B cell (primary cell): Measurements from ENCODE around the gene SYNDIG1L. TPM values are rescaled to one million over a fixed set of nuclear protein-coding genes. Genes with fewer than 3 reads are reported as not detected.

Experiments used
- ATAC-seq: fragments of 200-7000 bp; cut with Tn5 transposase; one replicate; pipeline ENCODE4 v1.10.0; 2021; ENCODE audit warnings: low read depth, mild to moderate bottlenecking, moderate number of reproducible peaks, moderate library complexity
- CTCF ChIA-PET: fragments of 350-600 bp; sonication (Branson Sonifier 250); formaldehyde crosslinking; loops from one replicate; lab custom pipeline; 2021; ENCODE audit warnings: antibody characterized with exemption, inconsistent platforms; lab: Charles Lee
- POLR2A ChIA-PET: fragments of 350-600 bp; sonication (Branson Sonifier 250); formaldehyde crosslinking; loops from one replicate; lab custom pipeline; 2021; ENCODE audit warnings: antibody characterized with exemption; lab: Charles Lee
- DNase-seq: peaks from one replicate; pipeline ENCODE4 v3.0.0; 2013
- H2AFZ ChIP-seq: 2 replicates; pipeline ENCODE4 v1.6.1; 2012; ENCODE audit warnings: mild to moderate bottlenecking, low read depth, low read length; ENCODE audit not compliant: insufficient read depth, poor library complexity, severe bottlenecking
- H3K27ac ChIP-seq, 2 donors: 1 replicate in 1 of 2; 2 replicates in 1 of 2; pipeline ENCODE4 v1.5.1; 2012 to 2013; ENCODE audit warnings: low read length in 2 of 2, mild to moderate bottlenecking in 2 of 2, moderate library complexity in 1 of 2
- H3K27me3 ChIP-seq, 4 experiments: fragments of 200-600 bp in 1 of 4; sonication (generic) in 1 of 4; replicated peaks in 1 of 4; 1 replicate in 2 of 4; 2 replicates in 2 of 4; pipeline versions ENCODE4 v1.6.1 to v1.7.0; 2013 to 2016; ENCODE audit warnings: low read length in 3 of 4, mild to moderate bottlenecking in 2 of 4, mixed read lengths in 1 of 4, moderate library complexity in 1 of 4; ENCODE audit not compliant: insufficient read depth in 4 of 4, control insufficient read depth in 3 of 4; ENCODE audit errors: control extremely low read depth in 1 of 4
- H3K36me3 ChIP-seq, 2 experiments: replicated peaks in 1 of 2; 1 replicate in 1 of 2; 2 replicates in 1 of 2; pipeline versions ENCODE4 v1.6.1 to v1.7.1; 2013; ENCODE audit warnings: low read length in 1 of 2; ENCODE audit not compliant: insufficient read depth in 2 of 2, control insufficient read depth in 1 of 2; ENCODE audit errors: control extremely low read depth in 1 of 2, extremely low read depth in 1 of 2
- H3K4me1 ChIP-seq, 2 donors: fragments of 200-600 bp in 1 of 2; sonication (generic) in 1 of 2; 1 replicate in 1 of 2; 2 replicates in 1 of 2; pipeline versions ENCODE4 v1.5.1 to v1.6.1; 2013 to 2017; ENCODE audit warnings: low read length in 2 of 2; ENCODE audit not compliant: control insufficient read depth in 2 of 2, insufficient read depth in 2 of 2
- H3K4me2 ChIP-seq: replicated peaks from 2 replicates; pipeline ENCODE3; 2012; ENCODE audit warnings: mild to moderate bottlenecking, low read depth, low read length; ENCODE audit not compliant: poor library complexity, severe bottlenecking
- H3K4me3 ChIP-seq, 5 experiments: fragments of 200-600 bp in 1 of 5; sonication (generic) in 1 of 5; 1 replicate in 3 of 5; 2 replicates in 2 of 5; pipeline versions ENCODE4 v1.5.1 to v1.7.0; 2011 to 2016; ENCODE audit warnings: low read length in 4 of 5, mild to moderate bottlenecking in 4 of 5, low read depth in 2 of 5, control low read depth in 1 of 5, moderate library complexity in 1 of 5; ENCODE audit not compliant: insufficient read depth in 1 of 5; ENCODE audit errors: control extremely low read depth in 1 of 5, extremely low read depth in 1 of 5
- H3K79me2 ChIP-seq: fragments of 200-600 bp; sonication (generic); one replicate; pipeline ENCODE4 v1.6.0; 2016; ENCODE audit warnings: low read length; ENCODE audit not compliant: control insufficient read depth, insufficient read depth
- H3K9ac ChIP-seq: fragments of 200-600 bp; sonication (generic); 2 replicates; pipeline ENCODE4 v1.6.1; 2017; ENCODE audit warnings: mild to moderate bottlenecking, low read length, moderate library complexity
- H3K9me3 ChIP-seq, 3 donors: one replicate each; pipeline versions ENCODE4 v1.6.1 to v1.7.1; 2013; ENCODE audit warnings: low read length in 2 of 3; ENCODE audit not compliant: control insufficient read depth in 2 of 3, insufficient read depth in 1 of 3; ENCODE audit errors: control extremely low read depth in 1 of 3
- H4K20me1 ChIP-seq: 2 replicates; pipeline ENCODE4 v1.6.0; 2012; ENCODE audit warnings: mild to moderate bottlenecking, low read length; ENCODE audit not compliant: insufficient read depth, control insufficient read depth, poor library complexity, severe bottlenecking
- H3K27ac Mint-ChIP-seq: one replicate; pipeline ENCODE4 v1.8.0; 2021; ENCODE audit warnings: mixed read lengths
- H3K27me3 Mint-ChIP-seq: one replicate; pipeline ENCODE4 v1.8.0; 2021; ENCODE audit warnings: mixed read lengths
- H3K4me1 Mint-ChIP-seq: one replicate; pipeline ENCODE4 v1.8.0; 2021; ENCODE audit warnings: mixed read lengths
- H3K4me3 Mint-ChIP-seq: one replicate; pipeline ENCODE4 v1.8.0; 2021; ENCODE audit warnings: mixed read lengths
- H3K9me3 Mint-ChIP-seq: one replicate; pipeline ENCODE4 v1.8.0; 2022; ENCODE audit warnings: mixed read lengths; ENCODE audit not compliant: insufficient read depth
- EZH2 ChIP-seq: IDR thresholded peaks from 2 replicates; pipeline ENCODE4 v1.6.1; 2012; ENCODE audit warnings: borderline replicate concordance, low read depth, mild to moderate bottlenecking, moderate library complexity, low read length; ENCODE audit not compliant: insufficient read depth, poor library complexity, severe bottlenecking
- WGBS: methylation state at CpG from one replicate; pipeline ENCODE4 v1.1.5; 2013; ENCODE audit warnings: missing lambda C conversion rate; ENCODE audit not compliant: insufficient coverage; 5-methylcytosine and 5-hydroxymethylcytosine counted together
- intact Hi-C: fragments of 100-400 bp; cut with micrococcal nuclease; formaldehyde crosslinking; loops from one replicate; pipeline ENCODE4 v1.10.0; 2022
- polyA plus RNA-seq: library from polyadenylated mRNA; depleted of rRNA; stranded (reverse); fragments of >200 nt; gene quantifications from 2 replicates; pipeline ENCODE4 v1.2.3, GENCODE V29; 2012
- total RNA-seq, 2 donors: library from RNA; stranded (reverse); fragments of 120-200 nt in 1 of 2; gene quantifications; 1 replicate in 1 of 2; 2 replicates in 1 of 2; pipeline versions ENCODE4 v1.2.3 to v1.2.4, GENCODE V29; 2013 to 2022
- TF ChIP-seq, protein P1 (sequence below): fragments of 200-600 bp; IDR thresholded peaks from one replicate; pipeline ENCODE4 v1.8.0; 2022; ENCODE audit warnings: antibody characterized with exemption, mild to moderate bottlenecking

The SYNDIG1L gene
- total and polyA plus RNA-seq, 2 donors (not counting 1 experiment from before 2014, with no cell fraction given): 0.16 TPM; not detected in 1

GRCh38 chr14:74441113-74441512, 15.1 kb upstream of the SYNDIG1L start:
- POLR2A ChIA-PET: no interaction called here
- WGBS: 100% methylated on average over 1 of the region's 3 CpGs
- H3K27ac Mint-ChIP-seq: no peak overlapping the region

DNA sequence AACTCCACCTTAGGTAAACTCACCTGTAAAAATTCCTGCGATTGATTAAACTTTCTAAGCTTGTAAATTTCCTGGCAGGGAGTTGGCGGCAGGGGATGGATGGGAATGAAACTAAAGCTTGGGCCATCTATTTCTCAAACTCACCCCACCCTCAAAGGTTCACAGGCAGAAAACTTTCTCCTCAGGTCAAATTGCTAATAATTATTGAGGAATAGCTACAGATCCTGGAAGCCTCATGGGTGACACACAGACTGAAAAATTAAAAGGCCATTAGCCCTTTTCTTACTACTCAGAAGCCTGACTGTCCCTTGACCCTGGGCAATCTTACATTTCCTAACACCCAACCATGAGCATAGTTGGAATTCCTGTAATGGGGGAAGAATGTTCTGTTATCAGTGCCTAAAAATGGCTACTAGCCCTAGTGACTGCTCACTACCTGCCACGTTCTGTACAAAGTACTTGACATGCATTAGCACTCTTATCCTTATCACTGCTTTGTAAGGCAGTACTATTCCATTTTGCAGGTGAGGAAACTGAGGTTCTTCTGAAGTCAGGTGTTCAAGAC, 12.4 kb upstream of the SYNDIG1L start:
- H4K20me1 ChIP-seq: no peaks in the 10 kb centered on the region
- H3K9me3 Mint-ChIP-seq: no peaks in the 10 kb centered on the region
- H3K36me3 ChIP-seq: no peaks in the 10 kb centered on the region
- no peak overlapping the region for H3K27ac Mint-ChIP-seq
- H3K9me3 ChIP-seq: no peaks in the 10 kb centered on the region
- H3K4me3 Mint-ChIP-seq: no peak overlapping the region
- H3K4me1 Mint-ChIP-seq: no peaks in the 10 kb centered on the region
- H3K4me2 ChIP-seq: no peak overlapping the region
- WGBS: no CpG with 5 or more reads among the region's 3 CpGs
- ChIA-PET CTCF (interaction anchor here (0.9 kb wide), 1 partner anchor 75 kb away, joined by 3 read pairs; no protein-coding TSS in a partner anchor), POLR2A (no interaction called here)
- H3K4me1 ChIP-seq: no peaks in the 10 kb centered on the region
- no peak overlapping the region for H3K4me3 ChIP-seq
- H3K27ac ChIP-seq: no peak overlapping the region
- TF ChIP-seq, protein P1, sequence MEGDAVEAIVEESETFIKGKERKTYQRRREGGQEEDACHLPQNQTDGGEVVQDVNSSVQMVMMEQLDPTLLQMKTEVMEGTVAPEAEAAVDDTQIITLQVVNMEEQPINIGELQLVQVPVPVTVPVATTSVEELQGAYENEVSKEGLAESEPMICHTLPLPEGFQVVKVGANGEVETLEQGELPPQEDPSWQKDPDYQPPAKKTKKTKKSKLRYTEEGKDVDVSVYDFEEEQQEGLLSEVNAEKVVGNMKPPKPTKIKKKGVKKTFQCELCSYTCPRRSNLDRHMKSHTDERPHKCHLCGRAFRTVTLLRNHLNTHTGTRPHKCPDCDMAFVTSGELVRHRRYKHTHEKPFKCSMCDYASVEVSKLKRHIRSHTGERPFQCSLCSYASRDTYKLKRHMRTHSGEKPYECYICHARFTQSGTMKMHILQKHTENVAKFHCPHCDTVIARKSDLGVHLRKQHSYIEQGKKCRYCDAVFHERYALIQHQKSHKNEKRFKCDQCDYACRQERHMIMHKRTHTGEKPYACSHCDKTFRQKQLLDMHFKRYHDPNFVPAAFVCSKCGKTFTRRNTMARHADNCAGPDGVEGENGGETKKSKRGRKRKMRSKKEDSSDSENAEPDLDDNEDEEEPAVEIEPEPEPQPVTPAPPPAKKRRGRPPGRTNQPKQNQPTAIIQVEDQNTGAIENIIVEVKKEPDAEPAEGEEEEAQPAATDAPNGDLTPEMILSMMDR: no peak
- no peak for TF ChIP-seq EZH2
- no peak for DNase-seq
- intact Hi-C loops: no loop called here
- H2AFZ ChIP-seq: no peak overlapping the region
- ATAC-seq: no peak
- peaks cover 33% of the 10 kb centered on the region for H3K27me3 Mint-ChIP-seq
- H3K27me3 ChIP-seq: peaks cover 0 to 8% (median 0%) of the 10 kb centered on the region in 4 experiments
- no peak overlapping the region for H3K9ac ChIP-seq
- H3K79me2 ChIP-seq: no peaks in the 10 kb centered on the region

More at GRCh38 chr14:74441113-74441512, 15.1 kb upstream of the SYNDIG1L start:
- intact Hi-C loops: no loop called here
- Histone ChIP-seq H3K9ac (no peak overlapping the region), H3K27ac (no peak overlapping the region), H3K79me2 (no peaks in the 10 kb centered on the region), H3K4me1 (no peaks in the 10 kb centered on the region), H3K9me3 (no peaks in the 10 kb centered on the region), H3K4me2 (no peak overlapping the region), H2AFZ (no peak overlapping the region), H3K4me3 (no peak overlapping the region), H4K20me1 (no peaks in the 10 kb centered on the region), H3K36me3 (no peaks in the 10 kb centered on the region), H3K27me3 (peaks cover 0 to 8% (median 0%) of the 10 kb centered on the region in 4 experiments)
- CTCF ChIA-PET: interaction anchor here (0.6 to 0.7 kb wide), 2 partner anchors 11 to 776 kb away, joined by 3 read pairs; no protein-coding TSS in a partner anchor
- Mint-ChIP-seq H3K4me1 (no peaks in the 10 kb centered on the region), H3K9me3 (no peaks in the 10 kb centered on the region), H3K27me3 (peaks cover 23% of the 10 kb centered on the region), H3K4me3 (no peak overlapping the region)
- ATAC-seq (no peak), DNase-seq (no peak)
- TF ChIP-seq, protein P1: no peak
- TF ChIP-seq EZH2: no peak
